ENCODE data around the gene OGN.

Gene OGN

GRCh38 chr9:92378865-92379560 lies 25.4 kb downstream of the OGN start:
- no peak overlapping the region for H3K4me3 ChIP-seq (ENCODE audit: low read depth, low read length)
- DNase-seq (ENCODE audit: low read depth): no peak
- TF ChIP-seq CTCF (IDR thresholded peaks at IDR 0.05; ENCODE audit: insufficient read depth, low read depth, low read length, missing control alignments): no peak

GRCh38 chr9:92377876-92378275 lies 26.5 kb downstream of the OGN start:
- no peak for TF ChIP-seq CTCF (IDR thresholded peaks at IDR 0.05; ENCODE audit: insufficient read depth, low read depth, low read length, missing control alignments)

GRCh38 chr9:92373167-92373566 lies 31.2 kb downstream of the OGN start:
- no peak for TF ChIP-seq CTCF (IDR thresholded peaks at IDR 0.05; ENCODE audit: insufficient read depth, low read depth, low read length, missing control alignments)
- no peak for DNase-seq (ENCODE audit: low read depth)
- no peak overlapping the region for H3K4me3 ChIP-seq (ENCODE audit: low read depth, low read length)

More at GRCh38 chr9:92377876-92378275, 26.5 kb downstream of the OGN start:
- DNase-seq (ENCODE audit: low read depth): no peak
- H3K4me3 ChIP-seq (ENCODE audit: low read depth, low read length): no peak overlapping the region

- no peak for TF ChIP-seq CTCF (IDR thresholded peaks at IDR 0.05; ENCODE audit: insufficient read depth, low read depth, low read length, missing control alignments)
Observed at GRCh38 chr9:92369075-92369474, 35.3 kb downstream of the OGN start.

GRCh38 chr9:92360083-92360482 lies 44.3 kb downstream of the OGN start:
- no peak overlapping the region for H3K4me3 ChIP-seq (ENCODE audit: low read depth, low read length)
- peak; percentile 5 for DNase-seq (ENCODE audit: low read depth)
- no peak for TF ChIP-seq CTCF (IDR thresholded peaks at IDR 0.05; ENCODE audit: insufficient read depth, low read depth, low read length, missing control alignments)

More at GRCh38 chr9:92369075-92369474, 35.3 kb downstream of the OGN start:
- DNase-seq (ENCODE audit: low read depth): no peak
- no peak overlapping the region for H3K4me3 ChIP-seq (ENCODE audit: low read depth, low read length)

- no peak for TF ChIP-seq CTCF (IDR thresholded peaks at IDR 0.05; ENCODE audit: insufficient read depth, low read depth, low read length, missing control alignments)
- H3K4me3 ChIP-seq (ENCODE audit: low read depth, low read length): no peak overlapping the region
- DNase-seq (ENCODE audit: low read depth): no peak
Observed at GRCh38 chr9:92359394-92359995, 44.9 kb downstream of the OGN start.
